MM.1S (cell line): ENCODE measurements around the gene CGN.

Experiments used
- CTCF ChIP-seq: fragments of 300-600 bp; sonication (generic); IDR thresholded peaks from 2 replicates; pipeline ENCODE4 v1.5.1; 2016; ENCODE audit warnings: antibody characterized with exemption, low read length, mixed read lengths
- EZH2 ChIP-seq: fragments of 300-600 bp; sonication (generic); optimal IDR thresholded peaks from 2 replicates; pipeline ENCODE3; 2017; ENCODE audit warnings: low read depth, mild to moderate bottlenecking, antibody characterized with exemption, low read length, mixed read lengths

- TF ChIP-seq CTCF (no peak), EZH2 (no peak)
Measured at GRCh38 chr1:151499365-151499764, 11.8 kb upstream of the CGN start.
